Mesangial cell (primary cell): Measurements from ENCODE around the gene CD1C. TPM values are rescaled to one million over a fixed set of nuclear protein-coding genes. Genes with fewer than 3 reads are reported as not detected.

Experiments
- total RNA-seq: library from RNA; depleted of rRNA; stranded (reverse); fragments of >200 nt; gene quantifications from 2 replicates; pipeline ENCODE4 v1.2.3, GENCODE V29; 2015

CD1C gene
- total RNA-seq = not detected in 2 replicates

DNA sequence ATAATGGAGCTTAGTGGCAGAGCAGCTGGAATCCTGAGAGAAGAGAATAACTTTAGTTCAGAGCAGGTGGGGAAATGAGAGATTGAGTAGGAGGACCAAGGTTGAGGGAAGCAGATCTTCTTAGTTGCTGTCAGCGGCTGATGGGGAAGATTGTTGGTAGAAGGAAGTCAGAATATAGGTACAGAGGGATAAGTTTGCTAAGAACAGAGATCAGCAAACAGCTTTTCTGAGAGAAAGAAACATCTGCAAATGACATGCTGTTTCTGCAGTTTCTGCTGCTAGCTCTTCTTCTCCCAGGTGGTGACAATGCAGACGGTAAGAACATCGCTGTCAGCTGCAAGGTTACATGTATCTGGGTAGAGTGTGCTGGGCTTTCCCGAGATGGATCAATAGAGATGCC lies at the start of gene CD1C:
Gene CD1C, plus strand, starts transcription at position 113 of the 400 bp plus-strand sequence. Its CDS starts 142 bp downstream, at position 255.

DNA sequence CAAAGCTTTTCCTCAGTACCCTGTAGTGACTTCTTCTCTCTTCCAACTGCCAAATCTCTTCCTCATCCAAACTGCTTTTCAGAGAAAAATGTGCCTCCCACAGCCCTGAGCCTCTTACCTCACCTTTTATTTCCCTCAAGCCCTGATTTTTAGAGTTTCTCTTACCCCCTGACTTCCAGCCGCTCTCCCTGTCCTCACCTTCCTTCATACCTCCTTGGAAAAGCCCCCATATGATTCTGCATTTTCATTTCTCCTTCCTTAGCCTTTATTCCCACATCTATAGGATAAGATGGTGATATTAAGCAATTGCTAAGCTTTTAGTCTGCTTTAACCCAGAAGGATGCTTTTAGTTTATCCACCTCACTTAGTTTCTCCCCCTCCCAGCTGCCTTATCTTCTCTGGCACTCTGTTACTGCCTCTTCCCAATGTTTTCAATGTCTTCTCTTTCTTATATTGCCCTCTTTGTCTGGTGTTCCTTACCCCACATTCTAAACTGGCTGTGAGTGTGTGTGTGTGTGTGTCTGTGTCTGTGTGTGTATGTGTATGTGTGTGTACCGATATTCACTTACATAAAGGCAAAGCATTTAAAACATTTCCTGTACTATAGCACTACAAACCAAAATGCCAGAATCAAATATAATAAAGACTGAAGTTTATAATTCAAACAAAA lies 41.9 kb downstream of the CD1C start, which contains the start of gene CD1B:
Gene CD1B, minus strand, starts transcription at position 51 of the 670 bp plus-strand sequence. CDS start 108 bp downstream, outside the sequence.

Other genes with a start within 250 kb of the CD1C start
- 0.49 and 1.3 TPM in 2 replicates for gene CD1D, start 109.0 kb upstream of the CD1C start, total RNA-seq
- not detected in 2 replicates for gene CD1A, start 35.5 kb upstream of the CD1C start, total RNA-seq
- gene CD1B, start 41.6 kb downstream of the CD1C start, total RNA-seq = not detected in 2 replicates
- not detected in 2 replicates for gene CD1E, start 64.0 kb downstream of the CD1C start, total RNA-seq
- not detected in 2 replicates for gene OR10T2, start 109.5 kb downstream of the CD1C start, total RNA-seq
- not detected in 2 replicates for gene OR10K2, start 136.3 kb downstream of the CD1C start, total RNA-seq
- not detected in 2 replicates for gene OR10K1, start 171.9 kb downstream of the CD1C start, total RNA-seq
- not detected in 2 replicates for gene OR10R2, start 182.3 kb downstream of the CD1C start, total RNA-seq